K562 (cell line): ENCODE data around the gene GPR3. TPM values are rescaled to one million over a fixed set of nuclear protein-coding genes. Genes with fewer than 3 reads are reported as not detected.

ENCODE experiments used
- ARID1B ChIP-seq: fragments of 450-650 bp; IDR thresholded peaks from 2 replicates; pipeline ENCODE4 v1.6.1; 2016; ENCODE audit warnings: antibody characterized with exemption, mild to moderate bottlenecking, inconsistent platforms
- BRCA1 ChIP-seq, 2 experiments: fragments of 450-650 bp in 1 of 2; sonication (generic) in 1 of 2; formaldehyde crosslinking in 1 of 2; IDR thresholded peaks; 2 replicates each; pipeline versions ENCODE4 v1.5.0 to v1.6.1; 2017 to 2020; ENCODE audit warnings: mild to moderate bottlenecking in 1 of 2, missing genetic modification reagents in 1 of 2
- EGR1 ChIP-seq: fragments of 450-650 bp; conservative IDR thresholded peaks from 2 replicates; pipeline ENCODE4 v1.6.1; 2017; ENCODE audit warnings: mild to moderate bottlenecking
- HDAC2 ChIP-seq: fragments of 450-650 bp; IDR thresholded peaks from 2 replicates; pipeline ENCODE4 v1.6.1; 2016; ENCODE audit warnings: mild to moderate bottlenecking
- MCM5 ChIP-seq: fragments of 450-650 bp; IDR thresholded peaks from 2 replicates; pipeline ENCODE4 v1.6.1; 2016; ENCODE audit warnings: low read depth
- MLLT1 ChIP-seq, 2 experiments: fragments of 450-650 bp; IDR thresholded peaks; 2 replicates each; pipeline ENCODE4 v1.6.1; 2016
- NR2F6 ChIP-seq: fragments of 450-650 bp; formaldehyde crosslinking; IDR thresholded peaks from 2 replicates; pipeline ENCODE4 v1.4.0; 2020; ENCODE audit warnings: mild to moderate bottlenecking
- OTX1 ChIP-seq: fragments of 450-650 bp; formaldehyde crosslinking; IDR thresholded peaks from 2 replicates; pipeline ENCODE4 v1.4.0; 2022; ENCODE audit warnings: mild to moderate bottlenecking
- POLR2B ChIP-seq: fragments of 450-650 bp; IDR thresholded peaks from 2 replicates; pipeline ENCODE4 v1.6.1; 2018; ENCODE audit warnings: low read depth; ENCODE audit not compliant: partially characterized antibody
- POLR3A ChIP-seq: IDR thresholded peaks from 2 replicates; pipeline ENCODE4 v1.6.1; 2011; ENCODE audit warnings: borderline replicate concordance, mild to moderate bottlenecking, moderate library complexity; ENCODE audit not compliant: insufficient read length, insufficient read depth; ENCODE audit errors: extremely low read depth
- REST ChIP-seq, 2 experiments: fragments of 450-650 bp; formaldehyde crosslinking in 1 of 2; IDR thresholded peaks; 2 replicates each; pipeline versions ENCODE4 v1.4.0 to v1.6.1; 2014 to 2020; ENCODE audit warnings: mild to moderate bottlenecking in 2 of 2, borderline replicate concordance in 1 of 2, low read depth in 1 of 2
- RFX7 ChIP-seq: fragments of 250-450 bp; sonication (Bioruptor Pico); IDR thresholded peaks from 2 replicates; pipeline ENCODE4 v1.5.1; 2021; ENCODE audit warnings: mild to moderate bottlenecking
- TCF15 ChIP-seq: fragments of 250-450 bp; sonication (Bioruptor Pico); IDR thresholded peaks from 2 replicates; pipeline ENCODE4 v1.8.0; 2022; ENCODE audit warnings: moderate library complexity, mild to moderate bottlenecking, inconsistent platforms
- TFAM ChIP-seq: fragments of 250-450 bp; sonication (Bioruptor Pico); conservative IDR thresholded peaks from 2 replicates; pipeline ENCODE4 v1.5.0; 2021; ENCODE audit warnings: mild to moderate bottlenecking, moderate library complexity
- ZFP1 ChIP-seq: fragments of 450-650 bp; formaldehyde crosslinking; IDR thresholded peaks from 2 replicates; pipeline ENCODE4 v1.4.0; 2020; ENCODE audit warnings: mild to moderate bottlenecking, mixed read lengths
- ZNF316 ChIP-seq: fragments of 450-650 bp; IDR thresholded peaks from 2 replicates; pipeline ENCODE4 v1.6.1; 2016
- ZNF512 ChIP-seq: IDR thresholded peaks from 2 replicates; pipeline ENCODE4 v1.6.1; 2016; ENCODE audit warnings: missing genetic modification characterization, missing compliant biosample characterization
- ZNF57 ChIP-seq: fragments of 450-650 bp; formaldehyde crosslinking; IDR thresholded peaks from 2 replicates; pipeline ENCODE4 v1.4.0; 2020; ENCODE audit warnings: mild to moderate bottlenecking, moderate library complexity
- polyA plus RNA-seq, 8 experiments: library from polyadenylated mRNA; depleted of rRNA in 4 of 8; stranded (reverse) in 5 of 8; unstranded in 3 of 8; fragments of >200 nt; fragmentation: Nextera tagmentation in 2 of 8; fragmentation: Illumina TruSeq in 1 of 8; extraction: Ambion mirVana in 2 of 8; extraction: Trizol in 1 of 8; gene quantifications; 2 replicates each; pipeline versions ENCODE4 v1.2.1 to v1.2.3, GENCODE V29; 2011 to 2014; ENCODE audit warnings: inconsistent platforms in 1 of 8, missing spikeins in 1 of 8
- total RNA-seq, 7 experiments: library from RNA; depleted of rRNA in 6 of 7; stranded (reverse); fragments of >200 nt in 6 of 7; fragmentation: Illumina TruSeq in 2 of 7; extraction: Trizol in 2 of 7; gene quantifications; 2 replicates each; pipeline versions ENCODE4 v1.2.1 to v1.2.3, GENCODE V29; 2011 to 2021; ENCODE audit warnings: low replicate concordance in 1 of 7

GPR3 gene
- total and polyA plus RNA-seq, 9 of the 15 experiments (the other 6 are each of a cell fraction or from before 2014, with no cell fraction given) = 0.24 to 11.5 (median 3.7) TPM

GRCh38 chr1:27388337-27389005 is 4.0 kb upstream of the GPR3 start (continued):
- 0 out of 2 replicates have a peak, but pooled peaks have one; percentile 11 for TF ChIP-seq TCF15 (CRISPR knock-in tag)
- no peak for TF ChIP-seq BRCA1 (IDR thresholded peaks at IDR 0.05)
- TF ChIP-seq BRCA1 (CRISPR knock-in tag; IDR thresholded peaks at IDR 0.05) = no peak
- TF ChIP-seq POLR2B = no peak
- TF ChIP-seq REST (IDR thresholded peaks at IDR 0.05; ENCODE audit: borderline replicate concordance) = peak; percentile 85
- no peak for TF ChIP-seq REST (CRISPR knock-in tag; IDR thresholded peaks at IDR 0.05; ENCODE audit: low read depth)
- no peak for TF ChIP-seq MCM5
- TF ChIP-seq ZNF316 = no peak
- TF ChIP-seq ZNF512 (tag) = no peak
- TF ChIP-seq MLLT1 (IDR thresholded peaks at IDR 0.05) = no peak
- no peak for TF ChIP-seq TFAM
- no peak for TF ChIP-seq EGR1
- no peak for TF ChIP-seq HDAC2
- peak; percentile 68; the same call in 1 of the 2 replicates for TF ChIP-seq ZFP1 (CRISPR knock-in tag)
- no peak for TF ChIP-seq RFX7 (CRISPR knock-in tag)
- no peak for TF ChIP-seq ZNF57 (CRISPR knock-in tag)
- no peak for TF ChIP-seq NR2F6
- no peak for TF ChIP-seq POLR3A
- TF ChIP-seq ARID1B = no peak
- TF ChIP-seq OTX1 (CRISPR knock-in tag) = peak; percentile 21; the same call in 1 of the 2 replicates
